Skeletal muscle tissue (tissue), 4 donors: Measurements from ENCODE around the gene CYP11A1. TPM values are rescaled to one million over a fixed set of nuclear protein-coding genes. Genes with fewer than 3 reads are reported as not detected.
"Not testable (repeated sequence)": the region's sequence is repeated elsewhere in the genome, so short reads cannot be mapped to it uniquely, and the experiment has no call there.

Experiments
- H3K27ac ChIP-seq: one replicate; pipeline ENCODE4 v1.7.0; 2013; ENCODE audit warnings: mild to moderate bottlenecking, low read depth, low read length, inconsistent platforms
- H3K27me3 ChIP-seq, 3 donors: one replicate each; pipeline ENCODE4 v1.7.0; 2013; ENCODE audit warnings: low read length in 3 of 3; ENCODE audit not compliant: control insufficient read depth in 3 of 3, insufficient read depth in 3 of 3
- H3K36me3 ChIP-seq, 3 donors: one replicate each; pipeline ENCODE4 v1.7.0; 2013; ENCODE audit warnings: low read length in 3 of 3; ENCODE audit not compliant: control insufficient read depth in 3 of 3, insufficient read depth in 3 of 3
- H3K4me1 ChIP-seq, 3 donors: one replicate each; pipeline ENCODE4 v1.7.0; 2013; ENCODE audit warnings: low read length in 3 of 3, mild to moderate bottlenecking in 3 of 3; ENCODE audit not compliant: control insufficient read depth in 3 of 3, insufficient read depth in 3 of 3
- H3K4me3 ChIP-seq, 3 donors: one replicate each; pipeline ENCODE4 v1.7.0; 2013; ENCODE audit warnings: low read length in 3 of 3
- H3K9ac ChIP-seq, 3 donors: one replicate each; pipeline ENCODE4 v1.7.0; 2013; ENCODE audit warnings: low read length in 3 of 3, mild to moderate bottlenecking in 3 of 3, moderate library complexity in 2 of 3, low read depth in 1 of 3
- H3K9me3 ChIP-seq, 3 donors: one replicate each; pipeline ENCODE4 v1.7.0; 2013; ENCODE audit warnings: low read length in 3 of 3; ENCODE audit not compliant: control insufficient read depth in 3 of 3
- total RNA-seq: library from RNA; depleted of rRNA; stranded (reverse); fragments of >200 nt; gene quantifications from one replicate; pipeline ENCODE4 v1.2.3, GENCODE V29; 2014
- donor health status: Osteomylitis.

CYP11A1 gene
- total RNA-seq, 1 donor from 2014 or later: 0.52 TPM

DNA sequence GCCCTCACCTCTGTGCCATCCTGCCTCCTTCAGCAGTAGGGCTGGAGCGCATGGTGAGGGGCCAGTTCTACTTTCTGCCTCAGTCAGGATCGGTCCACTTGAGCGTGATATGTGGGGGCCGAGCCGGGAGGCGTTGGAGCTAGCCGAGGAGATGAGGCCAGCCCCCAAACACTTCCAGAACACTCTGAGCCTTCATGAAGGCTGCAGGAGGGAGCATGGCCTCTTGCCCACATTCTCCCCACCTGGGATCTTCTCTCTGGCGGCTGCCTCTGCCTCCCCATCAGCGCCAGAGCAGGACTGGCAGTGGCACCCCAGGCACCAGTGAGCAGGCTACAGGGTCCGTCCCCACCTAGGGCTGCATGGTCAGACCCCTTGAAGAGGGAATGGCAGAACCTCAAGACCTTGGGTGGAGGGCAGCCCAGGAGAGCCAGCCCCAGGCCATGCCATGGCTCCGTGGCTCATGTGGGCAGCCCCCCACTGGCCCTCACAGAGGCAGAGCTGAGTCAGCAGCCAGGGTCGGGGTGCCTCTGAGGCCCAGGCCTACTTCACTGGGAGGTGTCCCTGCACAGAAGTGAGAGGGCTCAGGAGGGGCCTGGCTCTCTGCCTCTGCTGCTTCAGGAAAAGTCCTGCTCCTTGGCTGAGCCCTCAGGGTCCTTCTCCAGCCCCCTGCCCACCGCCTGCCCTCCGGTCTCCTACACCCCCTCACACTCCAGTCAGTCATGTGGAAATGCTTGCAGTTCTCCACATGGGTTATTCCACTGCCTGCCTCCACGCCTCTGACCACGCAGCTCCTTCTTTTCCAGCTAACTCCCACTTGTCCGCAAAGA lies 28.1 kb upstream of the CYP11A1 start:
- H3K4me1 ChIP-seq: peaks cover 0 to 9% (median 0%) of the 10 kb centered on the region in 3 donors
- no peak overlapping the region for H3K4me3 ChIP-seq
- no peak overlapping the region for H3K9ac ChIP-seq
- no peaks in the 10 kb centered on the region for H3K9me3 ChIP-seq
- H3K27ac ChIP-seq: no peak overlapping the region
- H3K36me3 ChIP-seq: no peaks in the 10 kb centered on the region
- H3K27me3 ChIP-seq: peaks cover 0 to 16% (median 6%) of the 10 kb centered on the region in 3 donors

DNA sequence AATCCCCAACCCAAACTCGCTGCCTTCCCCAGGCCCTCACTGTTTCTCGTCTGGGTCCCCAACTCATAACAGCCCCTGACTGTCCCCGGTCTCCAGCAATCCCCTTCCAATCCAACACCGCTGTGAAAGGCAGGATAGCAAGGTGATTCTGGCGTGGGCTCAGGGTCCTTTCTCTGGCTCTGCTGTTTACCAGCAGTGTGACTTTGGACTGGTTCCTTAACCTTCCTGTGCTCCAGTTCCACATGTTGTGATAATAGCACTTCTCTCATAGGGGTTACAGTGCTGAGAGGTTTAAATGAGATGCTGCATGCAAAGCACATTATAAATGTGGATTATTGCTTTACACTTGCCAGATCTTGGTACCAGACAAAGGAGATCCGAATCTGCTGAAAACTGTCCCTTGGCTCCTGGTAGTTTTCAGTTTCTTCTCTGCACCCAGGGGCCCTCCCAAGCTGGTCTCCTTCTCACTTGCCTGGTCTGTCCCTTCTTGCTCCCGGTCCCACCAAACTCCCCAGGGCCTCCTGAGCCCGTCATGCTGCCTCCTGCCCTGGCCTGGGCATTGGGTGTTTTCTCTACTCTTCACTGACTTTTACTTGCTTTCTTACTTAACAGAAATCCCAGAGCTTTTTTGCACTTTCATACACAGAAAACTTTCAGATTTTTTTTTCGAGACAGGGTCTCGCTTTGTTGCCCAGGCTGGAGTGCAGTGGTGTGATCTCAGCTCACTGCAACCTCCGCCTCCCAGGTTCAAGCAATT lies 26.8 kb upstream of the CYP11A1 start:
- H3K4me1 ChIP-seq: peaks cover 0 to 9% (median 0%) of the 10 kb centered on the region in 3 donors
- no peak overlapping the region for H3K27ac ChIP-seq
- no peaks in the 10 kb centered on the region for H3K36me3 ChIP-seq
- no peak overlapping the region for H3K4me3 ChIP-seq
- H3K27me3 ChIP-seq: peaks cover 0 to 11% (median 6%) of the 10 kb centered on the region in 3 donors
- no peak overlapping the region for H3K9ac ChIP-seq
- H3K9me3 ChIP-seq: no peaks in the 10 kb centered on the region

DNA sequence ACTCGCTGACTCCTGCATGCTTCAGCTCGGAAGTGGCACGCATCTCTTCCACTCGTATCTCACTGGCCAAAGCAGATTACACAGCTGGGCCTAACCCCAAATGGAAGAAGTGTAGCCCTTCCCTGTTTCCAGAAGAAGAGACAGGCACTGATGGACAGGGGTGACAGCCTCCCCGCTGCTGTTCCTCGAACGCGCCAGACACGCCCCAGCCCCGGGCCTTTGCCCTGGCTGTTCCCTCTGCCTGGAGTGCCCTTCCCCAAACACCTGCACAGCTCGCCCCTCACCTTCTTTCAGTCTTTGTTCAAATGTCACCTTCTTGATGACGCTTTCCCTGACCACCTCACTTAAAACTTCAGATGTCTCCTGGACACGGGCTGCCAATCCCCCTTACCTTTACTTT lies 26.0 kb upstream of the CYP11A1 start:
- H3K36me3 ChIP-seq: no peaks in the 10 kb centered on the region
- no peak overlapping the region for H3K27ac ChIP-seq
- H3K4me1 ChIP-seq: peaks cover 0 to 9% (median 0%) of the 10 kb centered on the region in 3 donors
- no peaks in the 10 kb centered on the region for H3K9me3 ChIP-seq
- peaks cover 0 to 11% (median 6%) of the 10 kb centered on the region in 3 donors for H3K27me3 ChIP-seq
- H3K9ac ChIP-seq: no peak overlapping the region
- no peak overlapping the region for H3K4me3 ChIP-seq

DNA sequence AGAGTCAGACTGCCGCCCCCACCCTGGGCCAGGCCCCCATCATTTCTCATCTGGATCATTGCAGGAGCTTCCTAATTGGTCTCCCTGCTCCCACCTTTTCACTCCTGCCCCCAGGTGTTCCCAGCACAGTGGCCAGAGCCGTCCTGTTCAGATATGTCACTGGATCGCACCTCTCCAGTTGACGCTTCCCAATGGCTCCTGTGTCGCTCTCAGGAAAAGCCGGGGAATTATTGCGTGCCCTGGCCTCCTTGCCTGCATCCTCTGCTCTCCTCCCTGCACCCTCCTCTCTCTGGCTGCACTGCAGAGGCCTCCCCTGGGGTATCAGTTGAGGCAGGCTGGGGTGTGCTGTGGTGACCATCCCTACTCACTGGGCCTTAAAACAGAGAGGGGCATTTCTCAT lies 25.5 kb upstream of the CYP11A1 start:
- Histone ChIP-seq H3K36me3 (no peaks in the 10 kb centered on the region), H3K9ac (no peak overlapping the region), H3K4me3 (no peak overlapping the region), H3K27ac (no peak overlapping the region), H3K9me3 (no peaks in the 10 kb centered on the region), H3K4me1 (peaks cover 0 to 9% (median 0%) of the 10 kb centered on the region in 3 donors), H3K27me3 (peaks cover 0 to 11% (median 2%) of the 10 kb centered on the region in 3 donors)

DNA sequence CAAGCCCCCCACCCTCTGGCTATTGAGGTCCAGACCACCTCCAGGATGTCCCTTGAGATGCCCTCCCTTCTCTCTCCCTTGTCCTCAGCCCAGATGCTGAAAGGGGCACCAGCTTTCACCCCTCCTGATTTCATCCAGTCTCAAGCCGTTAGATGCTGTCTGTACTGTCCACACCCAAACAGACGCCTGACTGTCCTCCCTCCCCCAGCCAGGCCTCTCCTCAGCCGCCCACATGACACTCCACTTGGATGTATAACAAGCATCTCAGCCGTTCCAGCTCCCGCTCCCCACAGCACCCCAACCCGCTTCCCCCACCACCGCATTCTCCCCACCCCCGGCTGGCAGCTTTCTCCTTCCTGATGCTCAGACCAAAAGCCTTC lies 25.0 kb upstream of the CYP11A1 start:
- H3K9ac ChIP-seq: no peak overlapping the region
- no peaks in the 10 kb centered on the region for H3K9me3 ChIP-seq
- H3K27me3 ChIP-seq: peaks cover 0 to 11% (median 0%) of the 10 kb centered on the region in 3 donors
- no peaks in the 10 kb centered on the region for H3K36me3 ChIP-seq
- H3K4me3 ChIP-seq: no peak overlapping the region
- no peak overlapping the region for H3K27ac ChIP-seq
- peaks cover 0 to 9% (median 0%) of the 10 kb centered on the region in 3 donors for H3K4me1 ChIP-seq

DNA sequence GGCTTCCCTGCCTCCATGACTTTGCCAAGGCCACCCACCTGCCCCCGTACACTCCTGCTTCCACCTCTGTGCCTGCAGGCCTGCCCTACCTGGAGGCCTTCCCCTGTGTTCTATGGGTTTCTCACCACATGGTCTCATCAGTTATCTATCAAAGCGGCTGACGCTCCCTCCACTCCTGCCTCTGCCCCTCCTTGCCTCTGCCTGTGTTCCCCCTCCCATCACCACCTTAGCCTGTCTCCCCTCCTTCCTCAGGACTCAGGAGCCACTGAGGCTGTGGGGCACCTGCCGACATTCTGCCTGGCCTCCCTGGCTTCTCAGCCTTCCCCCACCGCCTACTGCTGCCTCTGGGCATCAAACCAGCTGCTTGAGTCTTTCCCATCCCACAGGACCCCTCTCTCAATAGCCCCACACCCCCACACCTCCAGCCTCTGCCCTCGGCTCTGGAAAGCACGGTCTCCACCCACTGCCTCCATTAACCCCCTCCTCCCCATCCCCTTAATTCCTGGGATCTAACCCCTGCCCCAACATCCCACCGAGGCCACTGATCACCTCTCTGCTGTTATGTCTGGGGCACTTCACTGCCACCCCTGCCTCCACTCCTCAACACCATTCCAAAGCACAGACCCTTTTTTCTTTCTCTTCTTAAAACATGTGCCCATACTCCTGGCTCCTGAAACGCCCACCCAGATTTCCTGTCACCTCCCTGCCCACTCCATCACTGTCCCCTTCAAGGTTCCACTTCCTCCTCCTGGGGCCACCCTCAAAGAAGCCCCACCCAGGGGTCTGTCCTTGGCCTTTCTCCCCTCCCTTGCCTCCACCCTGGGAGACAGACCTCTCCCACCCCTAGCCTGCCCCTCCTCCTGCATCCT lies 24.4 kb upstream of the CYP11A1 start:
- Histone ChIP-seq H3K9ac (no peak overlapping the region), H3K4me1 (peaks cover 0 to 14% (median 3%) of the 10 kb centered on the region in 3 donors), H3K27me3 (peaks cover 0 to 9% (median 0%) of the 10 kb centered on the region in 3 donors), H3K27ac (no peak overlapping the region), H3K4me3 (no peak overlapping the region), H3K9me3 (no peaks in the 10 kb centered on the region), H3K36me3 (no peaks in the 10 kb centered on the region)

DNA sequence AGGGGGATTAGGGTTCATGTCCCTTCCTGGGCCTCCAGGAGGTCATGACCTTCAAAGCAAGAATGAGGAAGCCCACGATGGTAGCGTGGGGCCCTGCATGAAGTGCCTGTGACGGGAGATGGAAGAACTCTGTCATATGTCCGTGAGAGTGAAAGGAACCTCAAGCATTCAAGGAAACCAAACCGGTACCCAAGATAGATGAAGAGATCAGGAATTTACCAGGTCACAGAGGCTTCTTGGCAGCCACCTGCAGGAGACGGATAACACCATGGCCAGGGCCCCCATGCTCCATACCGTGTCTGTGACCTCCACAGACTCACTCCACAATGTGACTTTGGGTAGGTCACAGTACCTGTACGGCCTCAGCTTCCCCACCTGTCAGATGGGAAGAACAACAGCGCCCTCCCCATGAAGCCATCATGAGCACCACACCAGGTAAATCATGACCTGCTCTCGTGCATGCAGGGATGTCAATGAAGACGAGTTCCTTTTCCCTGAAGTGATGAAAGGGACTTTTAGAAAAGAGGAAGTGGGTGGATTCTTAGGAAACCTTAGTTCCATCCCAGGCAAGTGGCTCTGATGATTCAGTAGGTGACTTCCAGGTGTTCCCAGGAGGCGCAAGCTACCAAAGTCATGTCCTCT lies 23.3 kb upstream of the CYP11A1 start:
- no peak overlapping the region for H3K4me3 ChIP-seq
- no peaks in the 10 kb centered on the region for H3K36me3 ChIP-seq
- no peaks in the 10 kb centered on the region for H3K9me3 ChIP-seq
- H3K4me1 ChIP-seq: peaks cover 0 to 24% (median 13%) of the 10 kb centered on the region in 3 donors
- H3K27me3 ChIP-seq: peaks cover 0 to 9% (median 0%) of the 10 kb centered on the region in 3 donors
- H3K9ac ChIP-seq: no peak overlapping the region
- no peak overlapping the region for H3K27ac ChIP-seq

DNA sequence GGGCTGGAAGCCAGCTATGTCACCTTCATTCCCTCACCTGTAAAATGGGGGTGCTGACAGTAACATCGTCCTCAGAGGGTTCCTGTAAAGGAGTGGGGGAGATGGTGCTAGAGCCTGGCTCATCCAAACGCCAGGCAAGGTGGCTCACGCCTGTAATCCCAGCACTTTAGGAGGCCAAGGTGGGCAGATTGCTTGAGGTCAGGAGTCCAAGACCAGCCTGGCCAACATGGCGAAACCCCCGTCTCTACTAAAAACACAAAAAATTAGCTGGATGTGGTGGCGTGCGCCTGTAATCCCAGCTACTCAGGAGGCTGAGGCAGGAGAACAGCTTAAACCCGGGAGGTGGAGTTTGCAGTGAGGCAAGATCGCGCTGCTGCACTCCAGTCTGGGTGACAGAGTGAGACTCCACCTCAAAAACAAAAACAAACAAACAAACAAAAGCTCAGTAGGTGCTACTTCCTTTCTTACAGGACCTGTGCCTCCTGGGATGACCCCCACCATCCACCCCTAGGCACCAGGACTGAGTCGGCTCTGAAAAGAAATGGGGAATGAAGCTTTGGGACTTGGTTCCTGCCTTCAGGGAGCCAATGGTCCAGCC lies 22.7 kb upstream of the CYP11A1 start:
- H3K4me3 ChIP-seq, H3K9me3 ChIP-seq, H3K9ac ChIP-seq, H3K27me3 ChIP-seq, H3K27ac ChIP-seq, H3K36me3 ChIP-seq: not testable (repeated sequence)
- peaks cover 0 to 26% (median 20%) of the 10 kb centered on the region in 3 donors for H3K4me1 ChIP-seq
